Measurements from ENCODE around the gene COPG1. TPM values are rescaled to one million over a fixed set of nuclear protein-coding genes. Genes with fewer than 3 reads are reported as not detected.

Gene COPG1
- total and polyA plus RNA-seq, 2 donors (not counting 1 experiment from before 2014, with no cell fraction given) = 48.9 to 85.9 TPM

- TF ChIP-seq CTCF (IDR thresholded peaks at IDR 0.05) (no peak), EZH2 (IDR thresholded peaks at IDR 0.05; ENCODE audit: borderline replicate concordance, insufficient read depth, low read depth, low read length, poor library complexity, severe bottlenecking) (no peak)
- Mint-ChIP-seq H3K9me3 (ENCODE audit: insufficient read depth) (peaks cover 4% of the 10 kb centered on the region), H3K4me1 (peaks cover 54% of the 10 kb centered on the region), H3K27ac (peak overlapping the region; percentile 80), H3K4me3 (no peak overlapping the region), H3K27me3 (no peaks in the 10 kb centered on the region)
- peak overlapping the region in 1 of 5 experiments; percentile 19 for H3K4me3 ChIP-seq (ENCODE audit: control extremely low read depth in 1 of 5, extremely low read depth in 1 of 5, insufficient read depth in 1 of 5, low read depth in 2 of 5, low read length in 4 of 5)
- H3K27ac ChIP-seq (ENCODE audit: low read length in 2 of 2) = peak overlapping the region; percentile 15 to 64
- no peaks in the 10 kb centered on the region for H3K36me3 ChIP-seq (replicated peaks in 1 of 2; ENCODE audit: control extremely low read depth in 1 of 2, control insufficient read depth in 1 of 2, extremely low read depth in 1 of 2, insufficient read depth in 2 of 2, low read length in 1 of 2)
- no peaks in the 10 kb centered on the region for H3K27me3 ChIP-seq (replicated peaks in 1 of 4; ENCODE audit: control extremely low read depth in 1 of 4, control insufficient read depth in 3 of 4, insufficient read depth in 4 of 4, low read length in 3 of 4)
- no peak for ATAC-seq (ENCODE audit: low read depth)
- peaks cover 29 to 45% of the 10 kb centered on the region in 2 donors for H3K4me1 ChIP-seq (ENCODE audit: control insufficient read depth in 2 of 2, insufficient read depth in 2 of 2, low read length in 2 of 2)
- CTCF ChIA-PET = interaction anchor here (0.6 to 11.3 kb wide), 4 partner anchors 14 to 260 kb away, joined by 3 to 98 read pairs (median 4); partner anchors contain the start of gene COPG1
- peak; percentile 39 for DNase-seq
- no peak overlapping the region for H3K4me2 ChIP-seq (replicated peaks; ENCODE audit: low read depth, low read length, poor library complexity, severe bottlenecking)
- H3K9me3 ChIP-seq (ENCODE audit: control extremely low read depth in 1 of 3, control insufficient read depth in 2 of 3, insufficient read depth in 1 of 3, low read length in 2 of 3) = peaks cover 0 to 4% (median 0%) of the 10 kb centered on the region in 3 donors
- WGBS (ENCODE audit: insufficient coverage) = 95% methylated on average over 5 of the region's 10 CpGs
- POLR2A ChIA-PET = interaction anchor here (0.5 to 2.6 kb wide), 4 partner anchors 22 to 49 kb away, joined by 3 to 28 read pairs (median 5); partner anchors contain the start of gene CNBP
- no peaks in the 10 kb centered on the region for H3K79me2 ChIP-seq (ENCODE audit: control insufficient read depth, insufficient read depth, low read length)
- H3K9ac ChIP-seq (ENCODE audit: low read length) = no peak overlapping the region
- H2AFZ ChIP-seq (ENCODE audit: insufficient read depth, low read depth, low read length, poor library complexity, severe bottlenecking) = no peak overlapping the region
- intact Hi-C loops (cut with micrococcal nuclease) = loop anchor here (5.0 kb wide), 2 partner anchors 211 to 504 kb away; partner anchors contain the start of genes IFT122 and RAB7A
- no peaks in the 10 kb centered on the region for H4K20me1 ChIP-seq (ENCODE audit: control insufficient read depth, insufficient read depth, low read length, poor library complexity, severe bottlenecking)
These were observed 17.9 kb upstream of the COPG1 start for GRCh38 chr3:129231331-129232119.
